ENCODE results near the gene CCDC13.

The CCDC13 gene

DNA sequence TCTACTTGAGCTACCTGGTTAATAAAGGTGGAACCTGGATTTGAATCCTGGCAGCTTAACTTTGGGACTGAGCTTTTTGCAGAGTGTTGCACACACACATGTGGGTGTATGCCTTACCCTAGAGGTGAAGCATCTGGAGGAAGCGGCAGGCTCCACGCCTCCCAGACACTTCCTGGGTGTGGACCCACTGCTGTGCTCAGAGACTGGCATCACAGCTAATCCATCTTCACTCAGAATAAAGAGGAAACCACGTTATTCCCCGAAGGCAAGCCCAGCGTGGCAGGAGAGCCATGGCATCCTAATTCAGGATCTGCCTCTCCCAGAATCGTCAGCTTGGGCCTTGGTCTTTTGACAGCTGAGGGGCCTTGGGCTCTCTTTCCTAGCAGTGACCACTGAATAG, 25.5 kb downstream of the CCDC13 start:
- Mint-ChIP-seq H3K4me3 (no peak overlapping the region), H3K9me3 (no peaks in the 10 kb centered on the region), H3K27ac (no peak overlapping the region), H3K36me3 (ENCODE audit: low read depth) (no peaks in the 10 kb centered on the region), H3K27me3 (ENCODE audit: low read depth, poor library complexity) (no peaks in the 10 kb centered on the region), H3K4me1 (peaks cover 27% of the 10 kb centered on the region)
- TF ChIP-seq, protein P1, sequence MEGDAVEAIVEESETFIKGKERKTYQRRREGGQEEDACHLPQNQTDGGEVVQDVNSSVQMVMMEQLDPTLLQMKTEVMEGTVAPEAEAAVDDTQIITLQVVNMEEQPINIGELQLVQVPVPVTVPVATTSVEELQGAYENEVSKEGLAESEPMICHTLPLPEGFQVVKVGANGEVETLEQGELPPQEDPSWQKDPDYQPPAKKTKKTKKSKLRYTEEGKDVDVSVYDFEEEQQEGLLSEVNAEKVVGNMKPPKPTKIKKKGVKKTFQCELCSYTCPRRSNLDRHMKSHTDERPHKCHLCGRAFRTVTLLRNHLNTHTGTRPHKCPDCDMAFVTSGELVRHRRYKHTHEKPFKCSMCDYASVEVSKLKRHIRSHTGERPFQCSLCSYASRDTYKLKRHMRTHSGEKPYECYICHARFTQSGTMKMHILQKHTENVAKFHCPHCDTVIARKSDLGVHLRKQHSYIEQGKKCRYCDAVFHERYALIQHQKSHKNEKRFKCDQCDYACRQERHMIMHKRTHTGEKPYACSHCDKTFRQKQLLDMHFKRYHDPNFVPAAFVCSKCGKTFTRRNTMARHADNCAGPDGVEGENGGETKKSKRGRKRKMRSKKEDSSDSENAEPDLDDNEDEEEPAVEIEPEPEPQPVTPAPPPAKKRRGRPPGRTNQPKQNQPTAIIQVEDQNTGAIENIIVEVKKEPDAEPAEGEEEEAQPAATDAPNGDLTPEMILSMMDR (IDR thresholded peaks at IDR 0.05), result no peak
- DNase-seq, result no peak

DNA sequence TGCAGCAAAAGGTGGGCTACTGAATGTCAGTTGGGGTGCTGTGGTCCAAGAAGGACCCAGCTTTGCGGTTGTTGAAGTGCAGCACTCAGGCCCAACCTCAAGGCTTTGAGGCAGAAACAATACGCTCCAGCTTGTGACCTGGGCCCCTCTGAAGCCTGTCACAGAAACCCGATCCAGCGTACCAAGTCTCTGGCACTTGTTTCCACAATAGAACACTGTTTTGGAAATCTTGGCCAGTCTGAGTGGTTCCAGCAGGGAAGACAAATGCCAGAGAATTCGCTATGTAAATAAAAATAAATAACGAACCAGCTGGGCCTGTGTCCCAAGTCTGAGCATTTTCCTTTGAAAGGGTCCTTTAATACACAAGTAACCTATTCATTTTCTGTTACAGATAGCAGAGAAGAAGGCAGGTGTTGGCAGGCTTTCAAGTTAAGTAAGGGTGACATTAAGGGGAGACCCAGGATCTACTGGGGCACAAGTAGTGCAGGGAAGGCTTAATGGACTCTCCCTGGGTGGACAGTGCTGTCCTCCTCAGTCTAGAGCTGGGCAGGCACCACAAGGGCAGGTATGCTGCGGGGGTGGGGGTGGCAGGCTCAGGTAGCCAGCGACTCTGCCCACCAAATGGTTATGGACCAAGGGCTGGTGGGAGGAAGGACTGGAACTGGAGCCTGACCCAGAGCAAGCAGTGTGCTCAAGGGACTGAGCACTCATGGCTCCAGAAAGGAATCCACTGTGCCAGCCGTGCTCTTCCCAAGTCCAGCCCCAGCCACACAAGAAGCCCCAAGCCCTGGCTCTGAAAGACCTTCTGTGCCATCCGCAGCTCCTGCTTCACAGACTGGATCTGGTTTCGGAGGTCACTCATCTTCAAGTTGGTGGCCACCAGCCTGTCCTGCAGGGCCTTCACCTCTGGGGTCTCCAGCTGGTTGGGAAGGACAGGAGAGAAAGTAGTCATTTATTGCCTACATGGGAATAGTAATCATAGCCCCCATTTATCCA, 26.3 kb downstream of the CCDC13 start:
- Mint-ChIP-seq H3K4me1 (peaks cover 27% of the 10 kb centered on the region), H3K9me3 (no peaks in the 10 kb centered on the region), H3K27ac (peak overlapping the region; percentile 60), H3K4me3 (no peak overlapping the region), H3K27me3 (ENCODE audit: low read depth, poor library complexity) (peaks cover 6% of the 10 kb centered on the region), H3K36me3 (ENCODE audit: low read depth) (no peaks in the 10 kb centered on the region)
- TF ChIP-seq, protein P1 (IDR thresholded peaks at IDR 0.05), result no peak
- no peak for DNase-seq

DNA sequence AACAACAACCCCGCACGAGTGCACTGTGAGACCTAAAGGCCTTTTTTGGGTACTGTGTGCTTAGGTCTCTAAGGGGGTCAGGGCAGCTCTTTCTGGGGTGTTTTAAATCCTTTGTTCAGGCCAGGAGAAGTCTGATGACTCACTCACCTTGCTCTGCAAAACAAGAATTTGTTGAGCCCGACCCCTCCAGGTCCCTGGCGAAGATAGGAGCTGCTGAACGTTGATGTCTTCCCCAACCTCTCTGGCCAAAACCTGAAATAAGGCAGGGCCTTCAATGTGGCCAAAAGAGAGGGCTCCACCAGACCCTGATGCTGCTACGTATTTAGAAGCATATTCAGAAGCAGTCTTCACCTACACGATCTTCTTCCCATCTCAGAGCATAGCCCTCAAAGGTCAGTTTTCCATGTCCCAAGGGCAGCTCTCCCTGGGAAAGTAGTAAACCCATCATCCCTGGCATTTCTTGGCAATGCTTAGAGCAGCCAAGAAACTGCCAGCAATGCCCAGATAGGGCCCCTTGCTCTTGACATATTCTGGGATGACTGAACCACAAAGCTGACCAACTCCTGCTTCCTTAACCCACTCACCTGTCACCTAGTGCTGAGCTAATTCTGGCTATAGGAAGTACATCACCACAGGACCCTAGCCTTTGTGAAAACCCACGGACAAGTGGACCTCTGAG, 27.1 kb downstream of the CCDC13 start:
- H3K27me3 Mint-ChIP-seq (ENCODE audit: low read depth, poor library complexity), result peaks cover 6% of the 10 kb centered on the region
- TF ChIP-seq, protein P1 (IDR thresholded peaks at IDR 0.05), result no peak
- H3K27ac Mint-ChIP-seq, result no peak overlapping the region
- no peaks in the 10 kb centered on the region for H3K36me3 Mint-ChIP-seq (ENCODE audit: low read depth)
- H3K4me3 Mint-ChIP-seq, result no peak overlapping the region
- no peak for DNase-seq
- H3K4me1 Mint-ChIP-seq, result peaks cover 27% of the 10 kb centered on the region
- no peaks in the 10 kb centered on the region for H3K9me3 Mint-ChIP-seq

DNA sequence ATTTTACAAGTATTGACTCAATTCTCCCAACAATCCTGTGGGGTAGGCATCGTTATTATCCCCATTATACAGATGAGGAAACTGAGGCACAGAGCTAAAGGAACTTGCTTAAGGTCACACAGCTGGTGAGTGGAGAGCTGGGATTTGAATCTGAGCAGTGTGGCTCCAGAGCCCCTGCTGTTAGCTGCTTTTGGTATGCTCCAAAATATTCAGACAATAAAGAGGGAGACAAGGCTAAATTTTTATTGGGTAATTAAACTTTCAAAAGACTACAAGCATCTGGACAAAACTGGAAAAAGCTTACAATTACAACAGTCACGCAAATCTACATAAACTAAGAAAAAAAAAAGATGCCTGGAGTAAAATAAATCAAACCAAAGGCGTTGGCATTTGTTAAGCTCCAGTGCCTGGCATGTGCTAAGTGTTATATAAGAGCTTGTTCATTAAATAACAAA, 27.7 kb downstream of the CCDC13 start:
- Mint-ChIP-seq H3K4me1 (peaks cover 27% of the 10 kb centered on the region), H3K27ac (no peak overlapping the region)

DNA sequence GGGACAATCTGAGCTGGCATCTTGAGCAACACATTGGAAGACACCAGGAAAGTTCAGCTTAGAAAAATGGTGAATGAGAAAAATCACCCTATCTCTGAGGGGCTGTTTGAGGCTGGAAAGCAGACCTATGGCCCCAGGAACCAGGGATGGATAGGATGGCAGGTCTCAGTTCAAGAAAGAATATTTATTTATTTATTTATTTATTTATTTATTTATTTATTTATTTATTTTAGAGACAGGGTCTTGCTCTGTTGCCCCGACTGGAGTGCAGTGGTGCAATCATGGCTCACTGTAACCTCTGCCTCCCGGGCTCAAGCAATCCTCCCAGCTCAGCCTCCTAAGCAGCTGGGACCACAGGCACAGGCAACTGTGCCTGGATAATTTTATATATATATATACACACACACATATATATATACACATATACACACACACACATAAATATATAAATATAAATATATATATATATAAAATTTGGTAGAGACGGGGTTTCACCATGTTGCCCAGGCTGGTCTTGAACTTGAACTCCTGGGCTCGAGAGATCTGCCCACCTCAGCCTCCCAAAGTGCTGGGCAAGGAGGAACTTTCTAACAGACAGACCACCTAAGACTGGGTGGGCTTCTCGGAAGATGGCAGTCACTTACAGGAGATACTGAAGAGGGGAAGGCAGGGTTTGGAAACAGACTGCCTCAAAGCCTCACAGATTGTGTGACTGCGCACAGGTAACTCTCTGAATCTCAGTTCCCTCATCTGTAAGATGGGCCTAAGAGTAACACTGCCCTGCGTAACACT, 29.7 kb downstream of the CCDC13 start:
- Mint-ChIP-seq H3K4me1 (peaks cover 33% of the 10 kb centered on the region), H3K36me3 (ENCODE audit: low read depth) (no peaks in the 10 kb centered on the region), H3K9me3 (peaks cover 6% of the 10 kb centered on the region), H3K27me3 (ENCODE audit: low read depth, poor library complexity) (peaks cover 14% of the 10 kb centered on the region), H3K27ac (no peak overlapping the region), H3K4me3 (no peak overlapping the region)
- DNase-seq, result no peak
- TF ChIP-seq, protein P1 (IDR thresholded peaks at IDR 0.05), result no peak

More for the DNA sequence above, 27.7 kb downstream of the CCDC13 start:
- TF ChIP-seq, protein P1 (IDR thresholded peaks at IDR 0.05), result no peak
- H3K4me3 Mint-ChIP-seq, result no peak overlapping the region
- H3K9me3 Mint-ChIP-seq, result no peaks in the 10 kb centered on the region
- no peaks in the 10 kb centered on the region for H3K36me3 Mint-ChIP-seq (ENCODE audit: low read depth)
- H3K27me3 Mint-ChIP-seq (ENCODE audit: low read depth, poor library complexity), result peaks cover 9% of the 10 kb centered on the region
- no peak for DNase-seq

All from nephron progenitor cell (in vitro differentiated cells).